K562 (cell line): ENCODE results near the gene ADORA2B. TPM values are rescaled to one million over a fixed set of nuclear protein-coding genes. Genes with fewer than 3 reads are reported as not detected.

Source experiments
- ATF6 ChIP-seq: sonication (generic); formaldehyde crosslinking; IDR thresholded peaks from 2 replicates; pipeline ENCODE4 v1.4.0; 2020; ENCODE audit warnings: mild to moderate bottlenecking, missing genetic modification reagents
- CHCHD3 ChIP-seq: fragments of 250-450 bp; sonication (Bioruptor Pico); IDR thresholded peaks from 2 replicates; pipeline ENCODE4 v2.1.2; 2022; ENCODE audit warnings: mild to moderate bottlenecking
- CREB1 ChIP-seq, 2 experiments: sonication (generic) in 1 of 2; formaldehyde crosslinking in 1 of 2; IDR thresholded peaks; 2 replicates each; pipeline versions ENCODE4 v1.6.1 to v1.8.0; 2012 to 2022; ENCODE audit warnings: inconsistent platforms in 1 of 2, mild to moderate bottlenecking in 1 of 2, missing genetic modification reagents in 1 of 2, moderate library complexity in 1 of 2
- CREBBP ChIP-seq: IDR thresholded peaks from one replicate; pipeline ENCODE4 v1.6.1; 2012; ENCODE audit warnings: low read depth, mild to moderate bottlenecking, control low read depth, inconsistent platforms, low read length
- DACH1 ChIP-seq: fragments of 450-650 bp; IDR thresholded peaks from 2 replicates; pipeline ENCODE4 v1.6.1; 2018; ENCODE audit not compliant: partially characterized antibody
- FIP1L1 ChIP-seq: fragments of 200-400 bp; formaldehyde crosslinking; IDR thresholded peaks from 2 replicates; pipeline ENCODE4 v1.6.1; 2018; ENCODE audit warnings: mild to moderate bottlenecking, low read depth, low read length; ENCODE audit not compliant: poor library complexity, severe bottlenecking
- HDAC8 ChIP-seq: fragments of 450-650 bp; IDR thresholded peaks from 2 replicates; pipeline ENCODE4 v1.6.1; 2016; ENCODE audit warnings: mild to moderate bottlenecking, missing genetic modification characterization, moderate library complexity, missing compliant biosample characterization
- NFIC ChIP-seq: fragments of 450-650 bp; IDR thresholded peaks from 2 replicates; pipeline ENCODE4 v1.6.1; 2017; ENCODE audit warnings: mild to moderate bottlenecking, inconsistent platforms
- PTBP1 ChIP-seq: fragments of 200-400 bp; formaldehyde crosslinking; IDR thresholded peaks from 2 replicates; pipeline ENCODE4 v1.6.1; 2017; ENCODE audit warnings: low read depth, low read length
- RFX7 ChIP-seq: fragments of 250-450 bp; sonication (Bioruptor Pico); IDR thresholded peaks from 2 replicates; pipeline ENCODE4 v1.5.1; 2021; ENCODE audit warnings: mild to moderate bottlenecking
- THRAP3 ChIP-seq: fragments of 450-650 bp; IDR thresholded peaks from 2 replicates; pipeline ENCODE4 v1.6.1; 2016; ENCODE audit warnings: mild to moderate bottlenecking, inconsistent platforms, borderline replicate concordance
- ZBTB40 ChIP-seq, 2 experiments: fragments of 450-650 bp in 1 of 2; sonication (generic) in 1 of 2; formaldehyde crosslinking in 1 of 2; IDR thresholded peaks; 2 replicates each; pipeline versions ENCODE4 v1.7.1 to v1.9.0; 2016 to 2022; ENCODE audit warnings: inconsistent platforms in 1 of 2, mild to moderate bottlenecking in 1 of 2, missing genetic modification reagents in 1 of 2
- ZBTB7A ChIP-seq: IDR thresholded peaks from 2 replicates; pipeline ENCODE4 v1.6.1; 2011; ENCODE audit warnings: low read depth, mild to moderate bottlenecking, low read length, moderate library complexity, borderline replicate concordance; ENCODE audit not compliant: control insufficient read depth
- ZFP1 ChIP-seq: fragments of 450-650 bp; formaldehyde crosslinking; IDR thresholded peaks from 2 replicates; pipeline ENCODE4 v1.4.0; 2020; ENCODE audit warnings: mild to moderate bottlenecking, mixed read lengths
- polyA plus RNA-seq, 8 experiments: library from polyadenylated mRNA; depleted of rRNA in 4 of 8; stranded (reverse) in 5 of 8; unstranded in 3 of 8; fragments of >200 nt; fragmentation: Nextera tagmentation in 2 of 8; fragmentation: Illumina TruSeq in 1 of 8; extraction: Ambion mirVana in 2 of 8; extraction: Trizol in 1 of 8; gene quantifications; 2 replicates each; pipeline versions ENCODE4 v1.2.1 to v1.2.3, GENCODE V29; 2011 to 2014; ENCODE audit warnings: inconsistent platforms in 1 of 8, missing spikeins in 1 of 8
- total RNA-seq, 7 experiments: library from RNA; depleted of rRNA in 6 of 7; stranded (reverse); fragments of >200 nt in 6 of 7; fragmentation: Illumina TruSeq in 2 of 7; extraction: Trizol in 2 of 7; gene quantifications; 2 replicates each; pipeline versions ENCODE4 v1.2.1 to v1.2.3, GENCODE V29; 2011 to 2021; ENCODE audit warnings: low replicate concordance in 1 of 7

ADORA2B gene
- total and polyA plus RNA-seq, 9 of the 15 experiments (the other 6 are each of a cell fraction or from before 2014, with no cell fraction given) = 6.4 to 16.6 (median 10.5) TPM

GRCh38 chr17:15981646-15982580 lies 37.0 kb downstream of the ADORA2B start (continued):
- TF ChIP-seq ATF6 (no peak), DACH1 (peak; percentile 35), CREB1 (IDR thresholded peaks at IDR 0.05) (no peak), CREB1 (CRISPR knock-in tag; IDR thresholded peaks at IDR 0.05) (no peak), PTBP1 (no peak), ZBTB7A (peak; percentile 32; the same call in 1 of the 2 replicates), RFX7 (CRISPR knock-in tag) (no peak), ZFP1 (CRISPR knock-in tag) (no peak), NFIC (no peak), CREBBP (no peak), FIP1L1 (no peak), ZBTB40 (IDR thresholded peaks at IDR 0.05) (no peak), ZBTB40 (CRISPR knock-in tag; IDR thresholded peaks at IDR 0.05) (no peak), CHCHD3 (CRISPR knock-in tag) (no peak), THRAP3 (no peak), HDAC8 (tag) (no peak)
